Coronary artery (tissue), 2 donors: ENCODE results near the gene SPTLC1.
"Not testable (repeated sequence)": the region's sequence is repeated elsewhere in the genome, so short reads cannot be mapped to it uniquely, and the experiment has no call there.

Experiments used
- DNase-seq: peaks from one replicate; pipeline ENCODE4 v3.0.0-alpha.2; 2017; ENCODE audit warnings: low spot score
- H3K27ac ChIP-seq, 2 donors: fragments of 200-600 bp; sonication (generic); one replicate each; pipeline ENCODE4 v1.5.1; 2016 to 2019
- H3K4me3 ChIP-seq: fragments of 200-600 bp; sonication (generic); 2 replicates; pipeline ENCODE4 v1.5.1; 2016; ENCODE audit warnings: mild to moderate bottlenecking, moderate library complexity
- TF ChIP-seq, protein P1 (sequence below): fragments of 200-600 bp; sonication (generic); IDR thresholded peaks from one replicate; pipeline ENCODE4 v1.5.1; 2019; ENCODE audit warnings: antibody characterized with exemption

Gene SPTLC1

DNA sequence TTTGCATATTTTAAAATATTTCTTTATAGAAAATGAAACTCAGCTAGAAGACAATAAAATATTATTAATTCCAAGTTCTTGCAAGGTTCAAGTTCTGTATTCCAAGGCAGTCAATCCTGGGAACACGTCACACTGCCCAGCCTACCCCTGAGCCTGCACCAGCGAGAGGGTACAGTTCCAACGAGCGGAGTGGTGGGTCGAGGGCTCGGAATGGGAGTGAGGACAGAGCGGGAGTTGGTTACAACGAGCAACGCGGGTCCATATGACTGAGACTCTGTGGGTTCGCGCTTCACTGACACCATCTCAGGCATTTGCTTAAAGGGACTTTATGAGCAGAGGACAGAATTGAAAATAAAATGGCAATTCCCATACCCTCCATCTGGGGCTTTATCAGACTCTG, 40.0 kb upstream of the SPTLC1 start:
- no peak overlapping the region for H3K4me3 ChIP-seq
- H3K27ac ChIP-seq: no peak overlapping the region
- peak; percentile 46 for DNase-seq
- TF ChIP-seq, protein P1, sequence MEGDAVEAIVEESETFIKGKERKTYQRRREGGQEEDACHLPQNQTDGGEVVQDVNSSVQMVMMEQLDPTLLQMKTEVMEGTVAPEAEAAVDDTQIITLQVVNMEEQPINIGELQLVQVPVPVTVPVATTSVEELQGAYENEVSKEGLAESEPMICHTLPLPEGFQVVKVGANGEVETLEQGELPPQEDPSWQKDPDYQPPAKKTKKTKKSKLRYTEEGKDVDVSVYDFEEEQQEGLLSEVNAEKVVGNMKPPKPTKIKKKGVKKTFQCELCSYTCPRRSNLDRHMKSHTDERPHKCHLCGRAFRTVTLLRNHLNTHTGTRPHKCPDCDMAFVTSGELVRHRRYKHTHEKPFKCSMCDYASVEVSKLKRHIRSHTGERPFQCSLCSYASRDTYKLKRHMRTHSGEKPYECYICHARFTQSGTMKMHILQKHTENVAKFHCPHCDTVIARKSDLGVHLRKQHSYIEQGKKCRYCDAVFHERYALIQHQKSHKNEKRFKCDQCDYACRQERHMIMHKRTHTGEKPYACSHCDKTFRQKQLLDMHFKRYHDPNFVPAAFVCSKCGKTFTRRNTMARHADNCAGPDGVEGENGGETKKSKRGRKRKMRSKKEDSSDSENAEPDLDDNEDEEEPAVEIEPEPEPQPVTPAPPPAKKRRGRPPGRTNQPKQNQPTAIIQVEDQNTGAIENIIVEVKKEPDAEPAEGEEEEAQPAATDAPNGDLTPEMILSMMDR: no peak

DNA sequence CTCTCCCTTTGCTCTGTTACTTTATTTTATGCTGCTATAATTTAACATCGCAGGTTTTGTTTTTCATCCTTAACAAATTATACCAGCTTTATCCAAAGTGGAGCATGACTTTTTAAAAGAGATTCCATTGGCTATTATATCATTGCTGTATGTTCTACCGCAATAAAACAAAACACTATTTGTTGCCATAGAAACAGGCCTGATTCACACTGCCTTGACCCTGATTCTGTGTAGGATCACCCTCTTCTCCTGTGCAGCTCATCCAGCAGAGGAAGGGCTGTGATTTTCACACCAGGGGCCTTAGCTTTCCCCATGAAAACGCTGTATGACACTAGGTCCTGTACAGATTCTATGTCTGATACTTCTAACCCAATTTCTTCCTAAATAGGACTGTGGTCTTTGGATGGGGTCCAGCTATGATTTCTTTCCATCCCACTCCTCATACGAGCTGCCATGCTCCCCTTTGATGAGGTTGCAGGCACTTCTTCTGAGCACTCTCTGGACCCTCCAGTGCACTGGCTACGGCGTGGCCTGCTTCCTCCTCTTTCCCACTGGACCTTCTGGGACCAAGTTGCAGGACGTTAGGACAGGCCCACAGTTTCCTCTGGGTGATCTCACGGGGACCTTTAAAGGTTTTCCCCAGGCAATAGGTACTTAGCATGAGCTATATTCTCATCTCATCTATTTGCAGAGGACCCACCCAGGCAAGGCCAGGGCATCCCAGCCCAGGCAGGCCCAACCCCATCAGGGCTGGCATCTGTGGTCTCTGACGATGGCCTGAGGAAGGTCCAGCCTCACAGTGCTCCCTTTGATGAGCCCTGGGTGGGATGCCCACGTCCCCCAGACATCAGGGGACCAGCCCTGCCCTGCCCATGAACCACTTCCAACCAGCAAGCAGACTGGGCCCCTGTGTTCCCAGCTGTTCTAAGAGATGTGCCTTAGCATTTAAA, 38.5 kb upstream of the SPTLC1 start:
- not testable (repeated sequence) for DNase-seq, H3K4me3 ChIP-seq, H3K27ac ChIP-seq

DNA sequence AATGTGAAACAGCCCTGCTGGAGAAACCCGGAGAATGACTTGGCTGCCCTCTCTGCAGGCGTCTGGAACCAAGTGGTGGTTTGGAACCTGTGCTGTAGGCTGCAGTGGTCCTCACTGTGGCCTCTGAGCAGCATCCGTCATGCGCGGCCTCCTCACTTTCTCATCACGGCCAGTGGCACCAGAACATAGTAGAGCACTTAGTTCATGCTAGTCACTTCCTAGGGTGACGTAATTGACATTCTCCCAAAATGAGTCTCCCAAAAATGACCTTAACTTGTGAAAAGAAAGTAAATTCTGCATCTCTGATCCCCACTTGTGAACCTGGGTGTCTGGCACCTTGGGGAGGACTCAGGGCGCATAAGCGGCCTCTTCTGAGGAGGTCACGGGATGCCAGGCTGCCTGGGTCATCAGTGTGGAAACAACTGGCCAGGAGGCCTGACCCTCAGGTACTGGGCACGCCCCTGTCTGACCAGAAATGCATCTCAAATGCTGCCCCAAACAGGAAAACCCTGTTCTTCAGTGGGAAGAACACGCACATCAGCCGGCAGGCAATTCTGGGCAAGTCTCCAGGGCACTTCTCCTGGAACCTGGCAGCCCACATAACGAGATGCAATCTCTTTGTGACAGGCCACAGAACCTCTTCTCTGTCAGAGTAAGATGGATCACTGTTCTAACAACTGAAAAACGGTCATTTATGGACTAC, 36.6 kb upstream of the SPTLC1 start:
- TF ChIP-seq, protein P1: no peak
- no peak for DNase-seq
- H3K27ac ChIP-seq: no peak overlapping the region
- H3K4me3 ChIP-seq: no peak overlapping the region

DNA sequence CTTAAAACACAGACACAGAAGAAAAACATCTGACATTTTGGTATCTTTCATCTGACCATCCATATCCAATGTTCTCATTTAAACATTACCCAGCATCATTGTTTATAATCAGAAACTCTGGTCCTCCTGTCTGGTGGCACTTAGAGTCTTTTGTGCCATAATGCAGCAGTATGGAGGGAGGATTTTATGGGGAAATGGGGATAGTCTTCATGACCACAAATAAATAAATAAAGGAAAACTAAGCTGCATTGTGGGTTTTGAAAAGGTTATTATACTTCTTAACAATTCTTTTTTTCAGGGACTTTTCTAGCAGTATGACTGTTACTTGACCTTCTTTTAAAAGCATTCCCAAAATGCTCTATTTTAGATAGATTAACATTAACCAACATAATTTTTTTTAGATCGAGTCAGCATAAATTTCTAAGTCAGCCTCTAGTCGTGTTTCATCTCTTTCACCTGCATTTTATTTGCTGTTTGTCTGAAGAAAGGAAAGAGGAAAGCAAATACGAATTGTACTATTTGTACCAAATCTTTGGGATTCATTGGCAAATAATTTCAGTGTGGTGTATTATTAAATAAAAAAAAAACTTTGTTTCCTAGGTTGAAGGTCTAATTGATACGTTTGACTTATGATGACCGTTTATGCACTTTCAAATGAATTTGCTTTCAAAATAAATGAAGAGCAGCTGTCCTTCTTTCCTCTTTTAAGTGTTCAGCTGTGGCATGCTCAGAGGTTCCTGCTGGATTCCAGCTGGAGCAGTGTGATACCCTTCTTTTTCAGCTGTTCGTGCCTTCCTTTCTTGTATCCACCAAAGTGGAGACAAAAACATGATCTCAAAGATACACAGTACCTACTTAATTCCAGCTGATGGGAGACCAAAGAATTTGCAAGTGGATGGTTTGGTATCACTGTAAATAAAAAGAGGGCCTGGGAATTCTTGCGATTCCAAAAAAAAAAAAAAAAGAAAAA, 35.6 kb upstream of the SPTLC1 start:
- not testable (repeated sequence) for H3K4me3 ChIP-seq, DNase-seq, H3K27ac ChIP-seq

DNA sequence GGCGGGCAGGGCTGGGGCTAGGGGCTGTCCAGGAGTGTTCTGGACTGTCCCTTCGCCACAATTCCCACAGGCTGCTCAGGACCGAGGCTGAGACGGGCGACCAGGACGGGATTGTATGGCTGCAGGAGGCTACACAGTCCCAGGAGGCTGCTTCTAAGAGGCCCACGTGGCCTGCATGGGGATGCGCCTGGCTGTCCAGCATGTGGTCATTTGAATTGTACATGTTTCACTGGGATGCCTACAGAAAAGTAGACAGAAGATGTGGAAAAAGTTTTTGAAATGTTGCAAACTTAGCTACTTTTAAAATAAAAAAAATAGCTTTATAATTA, 32.6 kb upstream of the SPTLC1 start:
- H3K4me3 ChIP-seq: peak overlapping the region; percentile 25
- no peak for DNase-seq
- TF ChIP-seq, protein P1: no peak
- H3K27ac ChIP-seq: peak overlapping the region in 1 of 2 donors; percentile 63

DNA sequence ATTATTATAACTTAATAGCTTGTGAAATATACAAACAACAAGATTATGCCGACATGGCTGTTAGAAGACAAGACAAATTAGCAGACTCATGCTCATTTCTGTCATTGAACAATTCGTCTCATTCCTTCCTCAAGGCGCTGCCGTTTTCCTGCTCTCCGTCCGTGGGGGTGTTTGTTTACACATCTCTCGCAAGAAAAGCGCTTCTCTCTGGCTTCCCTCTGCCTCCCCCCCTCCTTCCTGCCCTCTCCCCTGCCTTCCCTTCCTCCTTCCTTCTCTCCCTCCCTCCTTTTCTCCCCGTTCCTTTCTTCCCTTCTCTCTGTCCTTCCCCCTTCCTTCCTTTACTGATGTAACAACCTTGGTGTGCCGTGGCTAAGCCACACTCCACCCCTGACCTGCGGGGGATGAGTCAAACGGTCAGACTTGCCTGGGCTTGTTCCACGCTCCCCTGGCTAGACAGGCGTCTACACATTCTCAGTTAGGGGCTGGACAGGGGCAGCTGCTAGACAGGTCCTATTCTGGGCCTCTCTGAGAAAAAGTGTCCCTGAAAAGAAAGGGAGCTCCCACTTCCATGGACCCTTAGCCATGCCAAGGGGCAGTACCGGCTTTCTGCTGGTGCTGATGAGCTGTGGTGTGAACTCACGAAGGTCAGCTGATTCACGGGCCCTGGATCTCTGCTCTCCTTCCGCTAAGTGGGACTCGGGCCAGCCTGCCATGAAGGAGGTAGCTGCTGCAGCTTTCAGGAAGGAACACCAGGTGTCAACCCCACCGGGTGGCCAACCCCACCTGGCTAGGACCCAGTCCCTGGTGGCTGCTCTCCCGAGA, 32.0 kb upstream of the SPTLC1 start:
- DNase-seq: no peak
- Histone ChIP-seq H3K27ac (peak overlapping the region in 1 of 2 donors; percentile 63), H3K4me3 (peak overlapping the region; percentile 25)
- TF ChIP-seq, protein P1: no peak

DNA sequence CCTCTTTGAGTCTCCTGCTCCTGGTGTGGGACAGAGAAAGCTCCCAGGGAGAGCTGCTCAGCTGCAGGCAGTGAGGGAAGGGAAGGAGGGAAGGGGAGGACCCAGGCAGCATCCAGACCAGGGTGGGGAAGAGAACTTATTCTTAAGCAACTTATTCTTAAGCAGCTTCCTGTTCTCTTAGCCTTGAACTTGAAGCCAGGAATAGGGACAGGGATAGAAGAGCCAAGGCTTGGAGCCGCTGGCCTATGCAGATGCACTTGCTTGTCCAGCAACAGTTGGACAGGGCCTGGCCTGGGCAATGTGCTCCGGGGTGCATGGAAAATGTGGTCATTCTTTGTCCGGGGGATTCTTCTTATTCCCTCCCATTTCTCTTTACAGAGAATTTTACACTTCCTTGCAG, 31.4 kb upstream of the SPTLC1 start:
- no peak for DNase-seq
- Histone ChIP-seq H3K27ac (peak overlapping the region in 1 of 2 donors; percentile 63), H3K4me3 (no peak overlapping the region)
- TF ChIP-seq, protein P1: no peak

DNA sequence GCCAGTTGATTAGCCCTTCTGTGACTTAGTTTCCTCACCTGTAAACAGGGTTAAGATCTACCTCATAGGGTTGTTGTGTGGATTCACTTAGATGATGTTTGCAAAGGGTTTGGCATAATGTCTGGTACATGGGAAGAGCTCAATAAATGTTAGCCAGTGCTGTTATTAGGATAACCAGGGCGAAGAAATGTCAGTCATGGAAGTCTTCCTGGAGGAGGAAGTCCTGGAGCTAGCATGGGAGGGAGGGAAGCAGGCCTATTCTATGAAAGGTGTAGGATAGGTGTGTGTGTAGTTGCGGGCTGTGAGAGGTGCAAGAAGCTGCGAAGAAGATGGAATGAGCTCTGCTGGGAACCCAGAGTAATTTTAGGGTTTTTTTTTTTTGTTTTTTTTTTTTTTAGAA, 30.6 kb upstream of the SPTLC1 start:
- not testable (repeated sequence) for H3K27ac ChIP-seq, DNase-seq, H3K4me3 ChIP-seq
